Measurements from ENCODE around the gene KRT28. TPM values are rescaled to one million over a fixed set of nuclear protein-coding genes. Genes with fewer than 3 reads are reported as not detected.

KRT28 gene
- not detected for total RNA-seq
- long read RNA-seq, donor 1: 0 reads
- long read RNA-seq, donor 2: 0 reads

- DNase-seq (ENCODE audit: low spot score): no peak
- intact Hi-C loops (cut with DNase I): loop anchor here in 1 of 2 donors (10.0 kb wide), 2 partner anchors 185 to 865 kb away; no protein-coding TSS in a partner anchor
Measured at GRCh38 chr17:40799859-40800258, at the start of gene KRT28. TSS of gene KRT28 (minus strand) at chr17:40799959. CDS start at chr17:40799893, 66 bp downstream.

- DNase-seq (ENCODE audit: low spot score): no peak
- intact Hi-C loops (cut with DNase I): no loop called here
Measured at GRCh38 chr17:40848583-40849235, 49.0 kb upstream of the KRT28 start.

GRCh38 chr17:40846515-40847144 lies 46.9 kb upstream of the KRT28 start:
- intact Hi-C loops (cut with DNase I): no loop called here
- DNase-seq (ENCODE audit: low spot score): no peak

GRCh38 chr17:40844671-40845107 lies 44.9 kb upstream of the KRT28 start:
- intact Hi-C loops (cut with DNase I): no loop called here
- DNase-seq (ENCODE audit: low spot score): no peak

- DNase-seq (ENCODE audit: low spot score): no peak
- intact Hi-C loops (cut with DNase I): no loop called here
Measured at GRCh38 chr17:40843242-40843641, 43.5 kb upstream of the KRT28 start.

- intact Hi-C loops (cut with DNase I): no loop called here
- DNase-seq (ENCODE audit: low spot score): no peak
Measured at GRCh38 chr17:40841246-40841645, 41.5 kb upstream of the KRT28 start.

- no peak for DNase-seq (ENCODE audit: low spot score)
- intact Hi-C loops (cut with DNase I): no loop called here
Measured at GRCh38 chr17:40839194-40839593, 39.4 kb upstream of the KRT28 start.

GRCh38 chr17:40836020-40836419 lies 36.3 kb upstream of the KRT28 start:
- DNase-seq (ENCODE audit: low spot score): no peak
- intact Hi-C loops (cut with DNase I): no loop called here

GRCh38 chr17:40833882-40834281 lies 34.1 kb upstream of the KRT28 start:
- intact Hi-C loops (cut with DNase I): no loop called here
- no peak for DNase-seq (ENCODE audit: low spot score)

- no peak for DNase-seq (ENCODE audit: low spot score)
- intact Hi-C loops (cut with DNase I): no loop called here
Measured at GRCh38 chr17:40832840-40833239, 33.1 kb upstream of the KRT28 start.

- intact Hi-C loops (cut with DNase I): no loop called here
- no peak for DNase-seq (ENCODE audit: low spot score)
Measured at GRCh38 chr17:40830085-40830776, 30.5 kb upstream of the KRT28 start.

- no peak for DNase-seq (ENCODE audit: low spot score)
- intact Hi-C loops (cut with DNase I): no loop called here
Measured at GRCh38 chr17:40828454-40829044, 28.8 kb upstream of the KRT28 start.

- intact Hi-C loops (cut with DNase I): no loop called here
- DNase-seq (ENCODE audit: low spot score): no peak
Measured at GRCh38 chr17:40827746-40828453, 28.1 kb upstream of the KRT28 start.

- intact Hi-C loops (cut with DNase I): no loop called here
- DNase-seq (ENCODE audit: low spot score): no peak
Measured at GRCh38 chr17:40825599-40825998, 25.8 kb upstream of the KRT28 start.

GRCh38 chr17:40824015-40824832 lies 24.5 kb upstream of the KRT28 start:
- no peak for DNase-seq (ENCODE audit: low spot score)
- intact Hi-C loops (cut with DNase I): no loop called here

- intact Hi-C loops (cut with DNase I): no loop called here
- no peak for DNase-seq (ENCODE audit: low spot score)
Measured at GRCh38 chr17:40822132-40822812, 22.5 kb upstream of the KRT28 start, which contains the start of gene KRT10. TSS of gene KRT10 (minus strand) at chr17:40822614. CDS start at chr17:40822585, 29 bp downstream.

GRCh38 chr17:40821536-40821935 lies 21.8 kb upstream of the KRT28 start:
- intact Hi-C loops (cut with DNase I): no loop called here
- no peak for DNase-seq (ENCODE audit: low spot score)

GRCh38 chr17:40820228-40820838 lies 20.6 kb upstream of the KRT28 start:
- no peak for DNase-seq (ENCODE audit: low spot score)
- intact Hi-C loops (cut with DNase I): no loop called here

All from posterior vena cava (tissue), 2 donors.